Measurements from ENCODE around the gene HLA-DRB1. TPM values are rescaled to one million over a fixed set of nuclear protein-coding genes. Genes with fewer than 3 reads are reported as not detected.

The HLA-DRB1 gene
- total RNA-seq, 1 donor from 2014 or later = 4.7 TPM

GRCh38 chr6:32617751-32618150 is 28.1 kb upstream of the HLA-DRB1 start:
- Histone ChIP-seq H3K36me3 (no peaks in the 10 kb centered on the region), H3K4me2 (no peak overlapping the region), H3K27ac (no peak overlapping the region), H3F3A (ENCODE audit: low read depth) (no peaks in the 10 kb centered on the region), H4K20me1 (ENCODE audit: low read depth) (no peaks in the 10 kb centered on the region), H2AFZ (replicated peaks) (no peak overlapping the region), H3K27me3 (no peaks in the 10 kb centered on the region), H3K9me3 (ENCODE audit: low read depth) (no peaks in the 10 kb centered on the region), H3K79me2 (ENCODE audit: low read depth) (no peaks in the 10 kb centered on the region), H3K9ac (no peak overlapping the region), H3K4me1 (no peaks in the 10 kb centered on the region), H3K4me3 (no peak overlapping the region)
- Mint-ChIP-seq H3K27ac (no peak overlapping the region), H3K27me3 (ENCODE audit: insufficient read depth, low read depth) (peaks cover 3% of the 10 kb centered on the region), H3K4me1 (no peaks in the 10 kb centered on the region), H3K9me3 (peaks cover 5% of the 10 kb centered on the region), H3K36me3 (no peaks in the 10 kb centered on the region), H3K4me3 (no peak overlapping the region)
- TF ChIP-seq CTCF (IDR thresholded peaks at IDR 0.05) (no peak), EZH2 (IDR thresholded peaks at IDR 0.05) (no peak), EZH2phosphoT487 (IDR thresholded peaks at IDR 0.05) (no peak)
- DNase-seq (ENCODE audit: low spot score) = no peak

GRCh38 chr6:32615885-32616532 is 26.4 kb upstream of the HLA-DRB1 start:
- Histone ChIP-seq H3K4me2 (no peak overlapping the region), H3K79me2 (ENCODE audit: low read depth) (no peaks in the 10 kb centered on the region), H2AFZ (replicated peaks) (no peak overlapping the region), H3F3A (ENCODE audit: low read depth) (no peaks in the 10 kb centered on the region), H4K20me1 (ENCODE audit: low read depth) (no peaks in the 10 kb centered on the region), H3K27me3 (no peaks in the 10 kb centered on the region), H3K4me1 (no peaks in the 10 kb centered on the region), H3K27ac (no peak overlapping the region), H3K9me3 (ENCODE audit: low read depth) (no peaks in the 10 kb centered on the region), H3K4me3 (no peak overlapping the region), H3K36me3 (no peaks in the 10 kb centered on the region), H3K9ac (no peak overlapping the region)
- Mint-ChIP-seq H3K4me1 (no peaks in the 10 kb centered on the region), H3K9me3 (peaks cover 5% of the 10 kb centered on the region), H3K4me3 (no peak overlapping the region), H3K27me3 (ENCODE audit: insufficient read depth, low read depth) (peaks cover 3% of the 10 kb centered on the region), H3K36me3 (no peaks in the 10 kb centered on the region), H3K27ac (no peak overlapping the region)
- no peak for DNase-seq (ENCODE audit: low spot score)
- no peak for TF ChIP-seq CTCF (IDR thresholded peaks at IDR 0.05)
- no peak for TF ChIP-seq EZH2 (IDR thresholded peaks at IDR 0.05)
- TF ChIP-seq EZH2phosphoT487 (IDR thresholded peaks at IDR 0.05) = no peak

GRCh38 chr6:32614366-32615081 is 24.9 kb upstream of the HLA-DRB1 start:
- Histone ChIP-seq H3K79me2 (ENCODE audit: low read depth) (no peaks in the 10 kb centered on the region), H3K9ac (no peak overlapping the region), H4K20me1 (ENCODE audit: low read depth) (no peaks in the 10 kb centered on the region), H3K4me2 (no peak overlapping the region), H3K36me3 (no peaks in the 10 kb centered on the region), H3K27me3 (no peaks in the 10 kb centered on the region), H3K4me3 (no peak overlapping the region), H3F3A (ENCODE audit: low read depth) (no peaks in the 10 kb centered on the region), H3K4me1 (peaks cover under 1% of the 10 kb centered on the region), H3K27ac (no peak overlapping the region), H3K9me3 (ENCODE audit: low read depth) (no peaks in the 10 kb centered on the region), H2AFZ (replicated peaks) (no peak overlapping the region)
- no peaks in the 10 kb centered on the region for H3K4me1 Mint-ChIP-seq
- TF ChIP-seq CTCF (IDR thresholded peaks at IDR 0.05) (no peak), EZH2phosphoT487 (IDR thresholded peaks at IDR 0.05) (no peak), EZH2 (IDR thresholded peaks at IDR 0.05) (no peak)
- peaks cover 5% of the 10 kb centered on the region for H3K9me3 Mint-ChIP-seq
- no peak overlapping the region for H3K4me3 Mint-ChIP-seq
- no peaks in the 10 kb centered on the region for H3K36me3 Mint-ChIP-seq
- no peak overlapping the region for H3K27ac Mint-ChIP-seq
- peaks cover 3% of the 10 kb centered on the region for H3K27me3 Mint-ChIP-seq (ENCODE audit: insufficient read depth, low read depth)
- DNase-seq (ENCODE audit: low spot score) = no peak

Data from neural progenitor cell (in vitro differentiated cells).